T1000 (cell line): ENCODE results near the gene SLC27A2.

ENCODE experiments used
- DNase-seq: peaks from one replicate; lab custom pipeline; 2025; ENCODE audit warnings: mixed read lengths; lab: John Stamatoyannopoulos, UW

Gene SLC27A2

GRCh38 chr15:50275908-50276307 lies 93.9 kb downstream of the SLC27A2 start:
- no peak for DNase-seq

GRCh38 chr15:50277370-50277769 lies 95.4 kb downstream of the SLC27A2 start:
- DNase-seq, result no peak

- no peak for DNase-seq
Measured at GRCh38 chr15:50278496-50278895, 96.5 kb downstream of the SLC27A2 start.

GRCh38 chr15:50280271-50280670 lies 98.3 kb downstream of the SLC27A2 start:
- no peak for DNase-seq

- no peak for DNase-seq
Measured at GRCh38 chr15:50281427-50281826, 99.4 kb downstream of the SLC27A2 start.
